Left lung (tissue), 10 donors: Measurements from ENCODE around the gene NSUN2. TPM values are rescaled to one million over a fixed set of nuclear protein-coding genes. Genes with fewer than 3 reads are reported as not detected.

ENCODE experiments used
- ATAC-seq: fragments of 200-7000 bp; cut with Tn5 transposase; one replicate; pipeline ENCODE4 v1.9.1; 2020; ENCODE audit warnings: moderate library complexity
- DNase-seq, 4 donors: peaks; one replicate each; pipeline ENCODE4 v3.0.0-alpha.2; 2013 to 2020
- H3K27ac ChIP-seq, 2 donors: fragments of 200-600 bp; sonication (generic) in 1 of 2; one replicate each; pipeline versions ENCODE4 v1.5.0 to v1.8.0; 2020 to 2021
- H3K27me3 ChIP-seq, 2 donors: fragments of 200-600 bp; sonication (generic) in 1 of 2; one replicate each; pipeline versions ENCODE4 v1.5.0 to v1.8.0; 2020 to 2021
- H3K36me3 ChIP-seq, 2 donors: fragments of 200-600 bp; sonication (generic) in 1 of 2; one replicate each; pipeline versions ENCODE4 v1.5.0 to v1.8.0; 2020 to 2021
- H3K4me1 ChIP-seq, 2 donors: fragments of 200-600 bp; one replicate each; pipeline ENCODE4 v1.8.0; 2021
- H3K4me3 ChIP-seq, 2 donors: fragments of 200-600 bp; sonication (generic) in 1 of 2; one replicate each; pipeline versions ENCODE4 v1.5.0 to v1.8.0; 2020 to 2021; ENCODE audit warnings: mild to moderate bottlenecking in 1 of 2
- H3K9me3 ChIP-seq, 2 donors: fragments of 200-600 bp; sonication (generic) in 1 of 2; one replicate each; pipeline versions ENCODE4 v1.5.0 to v1.8.0; 2020 to 2021
- CTCF ChIP-seq, 2 donors: fragments of 200-600 bp; sonication (generic) in 1 of 2; IDR thresholded peaks; one replicate each; pipeline versions ENCODE4 v1.5.0 to v1.8.0; 2021; ENCODE audit warnings: antibody characterized with exemption in 2 of 2
- intact Hi-C, 2 donors: fragments of 100-400 bp; cut with DNase I; formaldehyde crosslinking; loops; one replicate each; pipeline versions ENCODE4 v1.11.2 to v1.14.2; 2022
- polyA plus RNA-seq, 6 donors: library from polyadenylated mRNA; unstranded; fragments of 120-200 nt; gene quantifications; one replicate each; pipeline ENCODE4 v1.2.1, GENCODE V29; 2013; ENCODE audit not compliant: insufficient read length in 6 of 6
- total RNA-seq, 2 donors: library from RNA; stranded (reverse); fragmentation: NEBNext Ultra II Directional; extraction: Animal tissue kit (Norgen Biotek cat#: 25700); gene quantifications; one replicate each; pipeline ENCODE4 v1.2.1, GENCODE V29; 2021
- donor health status: DM: no; HTN: yes; CAD: no.
- donor health status: DM: no; HTN: no; CAD: no.

Gene NSUN2
- total and polyA plus RNA-seq, 8 donors = 37.5 to 93.9 (median 56.9) TPM

GRCh38 chr5:6585939-6586646 lies 46.8 kb downstream of the NSUN2 start:
- H3K27me3 ChIP-seq = peaks cover 24 to 54% of the 10 kb centered on the region in 2 donors
- H3K9me3 ChIP-seq = no peaks in the 10 kb centered on the region

GRCh38 chr5:6585168-6585567 lies 47.7 kb downstream of the NSUN2 start:
- Histone ChIP-seq H3K4me3 (no peak overlapping the region), H3K36me3 (no peaks in the 10 kb centered on the region), H3K4me1 (peaks cover 0 to 6% of the 10 kb centered on the region in 2 donors), H3K9me3 (no peaks in the 10 kb centered on the region), H3K27me3 (peaks cover 24 to 58% of the 10 kb centered on the region in 2 donors), H3K27ac (no peak overlapping the region)
- DNase-seq (no peak), ATAC-seq (no peak)
- TF ChIP-seq CTCF (IDR thresholded peaks at IDR 0.05) = no peak
- intact Hi-C loops = no loop called here

More at GRCh38 chr5:6585939-6586646, 46.8 kb downstream of the NSUN2 start:
- ATAC-seq = no peak
- no peaks in the 10 kb centered on the region for H3K36me3 ChIP-seq
- no peak overlapping the region for H3K4me3 ChIP-seq
- intact Hi-C loops = no loop called here
- no peak overlapping the region for H3K27ac ChIP-seq
- TF ChIP-seq CTCF (IDR thresholded peaks at IDR 0.05) = no peak
- no peak for DNase-seq
- peaks cover 0 to 6% of the 10 kb centered on the region in 2 donors for H3K4me1 ChIP-seq

- H3K4me3 ChIP-seq = no peak overlapping the region
- no peak for ATAC-seq
- H3K36me3 ChIP-seq = no peaks in the 10 kb centered on the region
- no peak overlapping the region for H3K27ac ChIP-seq
- H3K27me3 ChIP-seq = peaks cover 24 to 62% of the 10 kb centered on the region in 2 donors
- no peak for TF ChIP-seq CTCF (IDR thresholded peaks at IDR 0.05)
- H3K9me3 ChIP-seq = no peaks in the 10 kb centered on the region
- intact Hi-C loops = no loop called here
- H3K4me1 ChIP-seq = peaks cover 0 to 6% of the 10 kb centered on the region in 2 donors
- no peak for DNase-seq
Observed at GRCh38 chr5:6584727-6585126, 48.1 kb downstream of the NSUN2 start.

- H3K27ac ChIP-seq = no peak overlapping the region
- no peak for TF ChIP-seq CTCF (IDR thresholded peaks at IDR 0.05)
- no peaks in the 10 kb centered on the region for H3K9me3 ChIP-seq
- H3K4me3 ChIP-seq = no peak overlapping the region
- intact Hi-C loops = no loop called here
- peaks cover 0 to 6% of the 10 kb centered on the region in 2 donors for H3K4me1 ChIP-seq
- H3K36me3 ChIP-seq = no peaks in the 10 kb centered on the region
- DNase-seq (no peak), ATAC-seq (no peak)
- H3K27me3 ChIP-seq = peaks cover 24 to 67% of the 10 kb centered on the region in 2 donors
Observed at GRCh38 chr5:6584101-6584645, 48.7 kb downstream of the NSUN2 start.

GRCh38 chr5:6583049-6583880 lies 49.6 kb downstream of the NSUN2 start:
- TF ChIP-seq CTCF (IDR thresholded peaks at IDR 0.05) = peak in 1 of 2 donors; percentile 12

More at GRCh38 chr5:6583049-6583880, 49.6 kb downstream of the NSUN2 start:
- H3K36me3 ChIP-seq = no peaks in the 10 kb centered on the region
- H3K4me1 ChIP-seq = peaks cover 0 to 6% of the 10 kb centered on the region in 2 donors
- peak overlapping the region; percentile 13 to 21 for H3K4me3 ChIP-seq
- no peaks in the 10 kb centered on the region for H3K9me3 ChIP-seq
- intact Hi-C loops = no loop called here
- H3K27ac ChIP-seq = no peak overlapping the region
- DNase-seq (peak in 2 of 4 donors; percentile 42 to 83), ATAC-seq (peak; percentile 96)
- peaks cover 24 to 76% of the 10 kb centered on the region in 2 donors for H3K27me3 ChIP-seq
